Measurements from ENCODE around the gene LCNL1. TPM values are rescaled to one million over a fixed set of nuclear protein-coding genes. Genes with fewer than 3 reads are reported as not detected.

Gene LCNL1
- total RNA-seq, 1 experiment from 2014 or later: 0.41 TPM

DNA sequence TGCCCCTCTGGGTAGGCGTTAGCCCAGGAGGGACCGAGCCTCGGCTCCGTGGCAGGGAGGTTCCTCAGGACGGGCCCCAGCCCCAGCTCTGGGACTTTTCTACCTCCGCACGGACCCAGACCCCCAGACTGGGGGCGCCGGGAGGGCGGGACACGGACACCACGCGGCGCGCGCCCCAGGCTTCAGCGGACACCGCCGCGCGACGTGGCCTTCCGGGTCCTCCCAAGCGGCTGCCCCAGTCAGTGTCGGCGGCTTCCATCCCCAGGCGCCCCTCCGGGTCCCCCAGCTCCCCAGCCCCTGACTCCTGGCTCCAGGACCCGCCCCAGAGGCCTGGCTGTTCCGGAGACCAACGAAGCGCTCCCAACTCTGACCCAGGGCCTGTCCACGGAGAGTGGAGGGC lies 3.1 kb downstream of the LCNL1 start:
- no peak for TF ChIP-seq EZH2 (IDR thresholded peaks at IDR 0.05; ENCODE audit: low read depth)
- TF ChIP-seq, protein P1, sequence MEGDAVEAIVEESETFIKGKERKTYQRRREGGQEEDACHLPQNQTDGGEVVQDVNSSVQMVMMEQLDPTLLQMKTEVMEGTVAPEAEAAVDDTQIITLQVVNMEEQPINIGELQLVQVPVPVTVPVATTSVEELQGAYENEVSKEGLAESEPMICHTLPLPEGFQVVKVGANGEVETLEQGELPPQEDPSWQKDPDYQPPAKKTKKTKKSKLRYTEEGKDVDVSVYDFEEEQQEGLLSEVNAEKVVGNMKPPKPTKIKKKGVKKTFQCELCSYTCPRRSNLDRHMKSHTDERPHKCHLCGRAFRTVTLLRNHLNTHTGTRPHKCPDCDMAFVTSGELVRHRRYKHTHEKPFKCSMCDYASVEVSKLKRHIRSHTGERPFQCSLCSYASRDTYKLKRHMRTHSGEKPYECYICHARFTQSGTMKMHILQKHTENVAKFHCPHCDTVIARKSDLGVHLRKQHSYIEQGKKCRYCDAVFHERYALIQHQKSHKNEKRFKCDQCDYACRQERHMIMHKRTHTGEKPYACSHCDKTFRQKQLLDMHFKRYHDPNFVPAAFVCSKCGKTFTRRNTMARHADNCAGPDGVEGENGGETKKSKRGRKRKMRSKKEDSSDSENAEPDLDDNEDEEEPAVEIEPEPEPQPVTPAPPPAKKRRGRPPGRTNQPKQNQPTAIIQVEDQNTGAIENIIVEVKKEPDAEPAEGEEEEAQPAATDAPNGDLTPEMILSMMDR (conservative IDR thresholded peaks at IDR 0.05): no peak
- Histone ChIP-seq H4K20me1 (ENCODE audit: insufficient read depth) (no peaks in the 10 kb centered on the region; the same call in 1 of the 2 replicates), H3F3A (ENCODE audit: insufficient read depth, low read depth) (peaks cover 15% of the 10 kb centered on the region; the same call in 1 of the 2 replicates), H3K79me2 (ENCODE audit: low read depth) (no peaks in the 10 kb centered on the region), H3K27ac (no peak overlapping the region), H3K36me3 (ENCODE audit: low read depth) (no peaks in the 10 kb centered on the region), H3K27me3 (ENCODE audit: insufficient read depth, low read depth) (no peaks in the 10 kb centered on the region), H2AFZ (no peak overlapping the region), H3K4me3 (no peak overlapping the region), H3K9me2 (ENCODE audit: insufficient read depth) (no peaks in the 10 kb centered on the region), H3K4me2 (no peak overlapping the region), H3K9me3 (ENCODE audit: insufficient read depth, low read depth) (no peaks in the 10 kb centered on the region), H3K4me1 (replicated peaks; ENCODE audit: insufficient read depth) (peaks cover 9% of the 10 kb centered on the region)
- CTCF ChIA-PET: no interaction called here
- POLR2A ChIA-PET (ENCODE audit: unreplicated experiment): no interaction called here
- no peak for DNase-seq
- intact Hi-C loops (cut with micrococcal nuclease; ENCODE audit: unreplicated experiment): no loop called here
- BruUV-seq (replicated peaks): no TSS peak

DNA sequence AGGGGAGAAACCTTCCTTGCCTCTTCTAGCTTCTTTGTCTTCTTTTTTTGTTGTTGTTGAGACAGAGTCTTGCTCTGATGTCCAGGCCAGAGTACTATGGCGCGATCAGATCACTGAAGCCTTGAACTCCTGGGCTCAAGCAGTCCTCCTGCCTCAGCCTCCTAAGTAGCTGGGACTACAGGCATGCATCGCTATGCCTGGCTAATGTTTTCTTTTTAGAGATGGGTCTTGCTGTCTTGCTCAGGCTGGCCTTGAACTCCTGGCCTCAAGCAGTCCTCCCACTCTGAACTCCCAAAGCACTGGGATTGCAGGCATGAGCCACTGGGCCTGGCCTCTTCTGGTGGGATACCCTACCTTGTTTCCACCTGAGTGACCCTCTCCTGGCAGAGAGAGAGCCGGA lies 6.1 kb downstream of the LCNL1 start:
- intact Hi-C loops (cut with micrococcal nuclease; ENCODE audit: unreplicated experiment): no loop called here
- H4K20me1 ChIP-seq (ENCODE audit: insufficient read depth): no peaks in the 10 kb centered on the region; the same call in 1 of the 2 replicates
- no peaks in the 10 kb centered on the region for H3K27me3 ChIP-seq (ENCODE audit: insufficient read depth, low read depth)
- no TSS peak for BruUV-seq (replicated peaks)
- peaks cover 7% of the 10 kb centered on the region; the same call in 1 of the 2 replicates for H3K79me2 ChIP-seq (ENCODE audit: low read depth)
- H3K4me2 ChIP-seq: no peak overlapping the region
- H3K9me3 ChIP-seq (ENCODE audit: insufficient read depth, low read depth): no peaks in the 10 kb centered on the region
- no peak overlapping the region for H3K4me3 ChIP-seq
- H2AFZ ChIP-seq: no peak overlapping the region
- H3K36me3 ChIP-seq (ENCODE audit: low read depth): no peaks in the 10 kb centered on the region
- H3F3A ChIP-seq (ENCODE audit: insufficient read depth, low read depth): peaks cover 27% of the 10 kb centered on the region; the same call in 1 of the 2 replicates
- no peaks in the 10 kb centered on the region for H3K9me2 ChIP-seq (ENCODE audit: insufficient read depth)
- TF ChIP-seq EZH2 (IDR thresholded peaks at IDR 0.05; ENCODE audit: low read depth): no peak
- POLR2A ChIA-PET (ENCODE audit: unreplicated experiment): no interaction called here
- DNase-seq: no peak
- H3K4me1 ChIP-seq (replicated peaks; ENCODE audit: insufficient read depth): 0 out of 2 replicates have a peak, but pooled peaks cover 5% of the 10 kb centered on the region
- no peak overlapping the region for H3K27ac ChIP-seq
- CTCF ChIA-PET: interaction anchor here (0.6 to 0.7 kb wide), 2 partner anchors 12 to 355 kb away, joined by 5 to 8 read pairs; no protein-coding TSS in a partner anchor

DNA sequence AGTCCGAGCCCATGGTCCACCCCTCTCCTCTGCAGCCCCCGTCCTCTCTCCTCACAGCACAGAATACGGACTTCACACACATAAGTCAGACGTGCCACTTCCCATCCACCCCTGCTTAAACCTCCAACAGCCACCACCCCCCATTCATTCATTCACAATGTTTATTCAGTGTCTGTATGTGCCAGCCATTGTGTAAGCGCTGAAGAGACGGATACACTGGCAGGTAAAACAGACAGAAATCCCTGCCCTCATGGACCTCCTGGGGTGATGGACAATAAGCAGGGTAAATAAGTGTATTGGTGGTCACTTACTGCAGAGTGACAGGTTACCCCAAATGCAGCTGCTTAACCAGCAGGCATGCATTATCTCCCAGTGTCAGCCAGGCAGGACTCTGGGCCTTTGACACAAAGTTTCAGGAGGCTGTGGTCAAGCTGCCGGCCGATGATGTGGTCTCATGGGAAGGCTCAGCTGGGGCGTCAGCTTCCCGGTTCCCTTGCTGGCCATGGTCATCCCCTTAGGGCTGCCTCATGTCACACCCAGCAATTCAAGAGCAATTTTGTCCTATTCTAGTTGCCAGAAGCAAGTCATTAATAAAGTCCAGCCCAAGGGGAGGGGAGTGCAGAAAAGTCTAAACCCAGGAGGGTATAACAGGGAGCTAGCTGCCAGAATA lies 7.6 kb downstream of the LCNL1 start:
- Histone ChIP-seq H3K27ac (no peak overlapping the region), H3K4me3 (no peak overlapping the region), H3K9me3 (ENCODE audit: insufficient read depth, low read depth) (no peaks in the 10 kb centered on the region), H4K20me1 (ENCODE audit: insufficient read depth) (no peaks in the 10 kb centered on the region; the same call in 1 of the 2 replicates), H3F3A (ENCODE audit: insufficient read depth, low read depth) (peaks cover 27% of the 10 kb centered on the region; the same call in 1 of the 2 replicates), H3K27me3 (ENCODE audit: insufficient read depth, low read depth) (no peaks in the 10 kb centered on the region), H3K79me2 (ENCODE audit: low read depth) (peaks cover 7% of the 10 kb centered on the region; the same call in 1 of the 2 replicates), H2AFZ (no peak overlapping the region), H3K4me2 (no peak overlapping the region), H3K9me2 (ENCODE audit: insufficient read depth) (no peaks in the 10 kb centered on the region), H3K4me1 (replicated peaks; ENCODE audit: insufficient read depth) (0 out of 2 replicates have a peak, but pooled peaks cover 5% of the 10 kb centered on the region), H3K36me3 (ENCODE audit: low read depth) (no peaks in the 10 kb centered on the region)
- TF ChIP-seq, protein P1 (conservative IDR thresholded peaks at IDR 0.05): no peak
- no peak for TF ChIP-seq EZH2 (IDR thresholded peaks at IDR 0.05; ENCODE audit: low read depth)
- POLR2A ChIA-PET (ENCODE audit: unreplicated experiment): interaction anchor here (0.5 kb wide), 1 partner anchor 77 kb away, joined by 21 read pairs; no protein-coding TSS in a partner anchor
- intact Hi-C loops (cut with micrococcal nuclease; ENCODE audit: unreplicated experiment): no loop called here
- BruUV-seq (replicated peaks): no TSS peak
- CTCF ChIA-PET: no interaction called here
- DNase-seq: no peak
